ENCODE data around the gene PSMB9. TPM values are rescaled to one million over a fixed set of nuclear protein-coding genes. Genes with fewer than 3 reads are reported as not detected.

PSMB9 gene
- total RNA-seq, 3 donors from 2014 or later (not counting 1 experiment from before 2014, with no cell fraction given) = 112 to 190 (median 182) TPM

- intact Hi-C loops (cut with micrococcal nuclease) = loop anchor here (2.0 kb wide), 1 partner anchor 127 kb away; no protein-coding TSS in a partner anchor
- WGBS (ENCODE audit: insufficient coverage) = 0% methylated on average over 10 of the region's 10 CpGs
- TF ChIP-seq CTCF (IDR thresholded peaks at IDR 0.05) = no peak
These were observed 8.6 kb upstream of the PSMB9 start for GRCh38 chr6:32845384-32845884.

GRCh38 chr6:32847004-32847403, 7.0 kb upstream of the PSMB9 start:
- Mint-ChIP-seq H3K27me3 (ENCODE audit: low read depth in 2 of 2) (no peaks in the 10 kb centered on the region), H3K4me1 (peaks cover 92 to 96% of the 10 kb centered on the region in 2 donors), H3K9me3 (no peaks in the 10 kb centered on the region), H3K4me3 (peak overlapping the region; percentile 21), H3K27ac (peak overlapping the region; percentile 96 to 100), H3K36me3 (peaks cover 42% of the 10 kb centered on the region)
- Histone ChIP-seq H3K9me3 (ENCODE audit: control insufficient read depth, insufficient read depth, low read length) (no peaks in the 10 kb centered on the region), H3K27ac (ENCODE audit: low read length) (peak overlapping the region; percentile 99), H3K4me3 (ENCODE audit: low read length) (no peak overlapping the region), H3K4me1 (ENCODE audit: control insufficient read depth, insufficient read depth, low read length) (peaks cover 80% of the 10 kb centered on the region), H3K36me3 (ENCODE audit: control insufficient read depth, insufficient read depth, low read length) (peaks cover 76% of the 10 kb centered on the region), H3K27me3 (ENCODE audit: control insufficient read depth, insufficient read depth, low read length) (no peaks in the 10 kb centered on the region)
- intact Hi-C loops (cut with micrococcal nuclease) = no loop called here
- DNase-seq = no peak
- no peak for ATAC-seq
- TF ChIP-seq CTCF (IDR thresholded peaks at IDR 0.05) = no peak
- WGBS (ENCODE audit: insufficient coverage) = 94% methylated on average over 9 of the region's 10 CpGs

More at GRCh38 chr6:32845384-32845884, 8.6 kb upstream of the PSMB9 start:
- Mint-ChIP-seq H3K27me3 (ENCODE audit: low read depth in 2 of 2) (no peaks in the 10 kb centered on the region), H3K4me1 (peaks cover 92 to 96% of the 10 kb centered on the region in 2 donors), H3K9me3 (no peaks in the 10 kb centered on the region), H3K27ac (peak overlapping the region; percentile 96 to 100), H3K4me3 (peak overlapping the region; percentile 100), H3K36me3 (peaks cover 50% of the 10 kb centered on the region)
- Histone ChIP-seq H3K27me3 (ENCODE audit: control insufficient read depth, insufficient read depth, low read length) (no peaks in the 10 kb centered on the region), H3K36me3 (ENCODE audit: control insufficient read depth, insufficient read depth, low read length) (peaks cover 76% of the 10 kb centered on the region), H3K4me3 (ENCODE audit: low read length) (peak overlapping the region; percentile 97), H3K4me1 (ENCODE audit: control insufficient read depth, insufficient read depth, low read length) (peaks cover 79% of the 10 kb centered on the region), H3K27ac (ENCODE audit: low read length) (peak overlapping the region; percentile 99), H3K9me3 (ENCODE audit: control insufficient read depth, insufficient read depth, low read length) (no peaks in the 10 kb centered on the region)
- ATAC-seq = peak in 1 of 3 donors; percentile 1
- peak; percentile 30 to 71 for DNase-seq

- Histone ChIP-seq H3K9me3 (ENCODE audit: control insufficient read depth, insufficient read depth, low read length) (no peaks in the 10 kb centered on the region), H3K27me3 (ENCODE audit: control insufficient read depth, insufficient read depth, low read length) (no peaks in the 10 kb centered on the region), H3K36me3 (ENCODE audit: control insufficient read depth, insufficient read depth, low read length) (peaks cover 72% of the 10 kb centered on the region), H3K27ac (ENCODE audit: low read length) (peak overlapping the region; percentile 0), H3K4me3 (ENCODE audit: low read length) (no peak overlapping the region), H3K4me1 (ENCODE audit: control insufficient read depth, insufficient read depth, low read length) (peaks cover 77% of the 10 kb centered on the region)
- TF ChIP-seq CTCF (IDR thresholded peaks at IDR 0.05) = no peak
- ATAC-seq (no peak), DNase-seq (no peak)
- Mint-ChIP-seq H3K4me1 (peaks cover 92 to 96% of the 10 kb centered on the region in 2 donors), H3K9me3 (no peaks in the 10 kb centered on the region), H3K27me3 (ENCODE audit: low read depth in 2 of 2) (no peaks in the 10 kb centered on the region), H3K27ac (peak overlapping the region; percentile 96 to 100), H3K36me3 (peaks cover 40% of the 10 kb centered on the region), H3K4me3 (peak overlapping the region; percentile 21)
- WGBS (ENCODE audit: insufficient coverage) = 91% methylated on average over 8 of the region's 8 CpGs
- intact Hi-C loops (cut with micrococcal nuclease) = no loop called here
These were observed 6.2 kb upstream of the PSMB9 start for GRCh38 chr6:32847795-32848194.

- intact Hi-C loops (cut with micrococcal nuclease) = no loop called here
- H3K4me3 ChIP-seq (ENCODE audit: low read length) = no peak overlapping the region
- H3K9me3 Mint-ChIP-seq = no peaks in the 10 kb centered on the region
- peaks cover 82 to 91% of the 10 kb centered on the region in 2 donors for H3K4me1 Mint-ChIP-seq
- no peaks in the 10 kb centered on the region for H3K9me3 ChIP-seq (ENCODE audit: control insufficient read depth, insufficient read depth, low read length)
- peaks cover 40% of the 10 kb centered on the region for H3K36me3 Mint-ChIP-seq
- H3K4me3 Mint-ChIP-seq = peak overlapping the region; percentile 33
- ATAC-seq = no peak
- no peaks in the 10 kb centered on the region for H3K27me3 Mint-ChIP-seq (ENCODE audit: low read depth in 2 of 2)
- peaks cover 72% of the 10 kb centered on the region for H3K36me3 ChIP-seq (ENCODE audit: control insufficient read depth, insufficient read depth, low read length)
- H3K4me1 ChIP-seq (ENCODE audit: control insufficient read depth, insufficient read depth, low read length) = peaks cover 75% of the 10 kb centered on the region
- peak overlapping the region; percentile 96 to 100 for H3K27ac Mint-ChIP-seq
- H3K27ac ChIP-seq (ENCODE audit: low read length) = no peak overlapping the region
- 81% methylated on average over 6 of the region's 6 CpGs for WGBS (ENCODE audit: insufficient coverage)
- no peak for TF ChIP-seq CTCF (IDR thresholded peaks at IDR 0.05)
- DNase-seq = no peak
- no peaks in the 10 kb centered on the region for H3K27me3 ChIP-seq (ENCODE audit: control insufficient read depth, insufficient read depth, low read length)
These were observed 4.9 kb upstream of the PSMB9 start for GRCh38 chr6:32849126-32849525.

Measured in natural killer cell (primary cell).